ENCODE results near the gene TTF1.

TTF1 gene

DNA sequence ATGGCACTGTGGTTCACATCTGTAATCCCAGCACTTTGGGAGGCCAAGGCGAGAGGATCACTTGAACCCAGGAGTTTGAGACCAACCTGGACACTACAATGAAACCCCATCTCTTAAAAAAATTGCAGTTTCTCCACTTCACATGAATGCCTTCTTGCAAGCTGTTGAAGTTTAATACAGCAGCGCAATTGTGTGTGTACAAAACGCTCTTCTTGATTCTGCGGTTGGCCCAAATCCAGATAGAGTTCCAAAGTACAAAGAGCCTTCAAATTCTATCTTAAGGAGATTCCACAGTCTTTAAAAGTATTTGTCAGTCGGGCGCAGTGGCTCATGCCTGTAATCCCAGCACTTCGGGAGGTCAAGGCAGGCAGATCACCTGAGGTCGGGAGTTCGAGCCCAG, 42.6 kb downstream of the TTF1 start:
- DNase-seq: no peak

GRCh38 chr9:132357764-132358163, 48.9 kb downstream of the TTF1 start:
- DNase-seq: no peak

DNA sequence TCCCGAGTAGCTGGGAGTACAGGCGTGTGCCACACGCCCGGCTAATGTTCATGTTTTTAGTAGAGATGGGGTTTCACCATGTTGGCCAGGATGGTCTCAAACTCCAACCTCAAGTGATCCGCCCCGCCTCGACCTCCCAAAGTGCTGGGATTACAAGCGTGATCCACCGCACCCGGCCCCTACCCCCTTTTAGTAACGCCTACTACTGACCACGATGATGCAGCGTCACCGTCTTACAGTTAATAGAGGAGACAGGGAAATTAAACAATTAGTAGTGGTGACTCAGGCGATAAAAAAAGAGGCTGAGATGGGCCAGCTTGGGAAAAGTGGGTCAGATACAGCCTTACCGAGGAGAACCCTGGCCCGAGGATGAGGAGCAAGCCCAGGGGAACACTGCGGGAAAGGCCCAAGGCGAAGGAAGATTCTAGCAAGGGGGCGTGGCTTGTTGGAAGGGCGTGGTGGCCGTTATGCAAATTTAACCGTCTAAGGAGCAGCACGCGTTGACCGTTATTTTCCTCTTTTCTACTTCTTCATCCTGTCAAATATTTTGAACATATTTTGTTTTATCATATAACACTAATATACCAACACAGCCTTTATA, 50.2 kb downstream of the TTF1 start:
- DNase-seq: no peak

- peak; percentile 95 for DNase-seq
Observed at GRCh38 chr9:132354637-132355355, 51.8 kb downstream of the TTF1 start, which contains the start of gene SETX. TSS of gene SETX (minus strand) at chr9:132354986. CDS start at chr9:132349428, 5,558 bp downstream.

DNA sequence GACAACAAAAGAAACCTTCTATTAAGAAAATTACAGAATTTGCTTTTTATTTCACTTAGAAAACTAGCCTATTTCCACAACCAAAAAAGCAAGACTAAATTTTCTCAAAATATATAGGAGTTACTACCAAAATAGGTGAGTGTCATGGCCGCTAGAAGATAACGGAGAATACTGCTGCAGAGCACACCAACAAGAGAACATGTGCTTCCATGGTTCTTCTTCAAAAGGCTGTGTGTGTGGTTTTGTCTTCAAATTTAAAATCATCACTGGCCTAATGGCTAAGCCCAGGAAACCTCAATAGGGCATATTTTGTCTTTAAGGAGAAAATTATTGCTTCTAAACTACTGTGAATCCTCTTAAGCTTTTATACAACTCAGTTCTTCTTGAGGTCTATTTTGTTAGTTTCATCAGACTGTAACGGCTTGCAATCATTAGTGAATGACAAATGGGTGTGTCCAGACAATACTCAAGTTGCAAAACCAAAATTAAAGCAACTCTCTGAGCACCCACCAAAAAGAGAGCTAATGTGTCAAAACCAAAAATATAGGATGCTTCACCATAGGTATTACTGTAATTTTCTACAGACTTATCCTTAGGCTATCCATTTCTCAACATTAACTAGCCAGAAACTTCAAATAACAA, 55.1 kb downstream of the TTF1 start:
- no peak for DNase-seq

- DNase-seq: no peak
Observed at GRCh38 chr9:132350861-132351315, 55.8 kb downstream of the TTF1 start.

DNA sequence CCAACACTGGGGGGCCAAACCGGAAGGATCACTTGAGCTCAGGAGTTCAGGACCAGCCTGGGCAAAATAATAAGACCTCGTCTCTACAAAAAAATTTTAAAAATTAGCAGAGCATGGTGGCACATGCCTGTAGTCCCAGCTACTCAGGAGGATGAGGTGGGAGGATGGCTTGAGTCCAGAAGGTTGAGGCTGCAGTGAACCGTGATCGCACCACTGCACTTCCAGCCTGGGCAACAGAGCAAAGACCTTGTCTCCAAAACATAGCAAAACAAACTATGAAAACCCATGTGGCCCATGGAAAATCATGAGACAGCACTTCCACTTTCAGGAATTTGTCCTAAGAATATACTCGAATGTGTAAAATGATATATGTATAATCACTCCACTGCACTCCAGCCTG, 58.0 kb downstream of the TTF1 start:
- no peak for DNase-seq

DNA sequence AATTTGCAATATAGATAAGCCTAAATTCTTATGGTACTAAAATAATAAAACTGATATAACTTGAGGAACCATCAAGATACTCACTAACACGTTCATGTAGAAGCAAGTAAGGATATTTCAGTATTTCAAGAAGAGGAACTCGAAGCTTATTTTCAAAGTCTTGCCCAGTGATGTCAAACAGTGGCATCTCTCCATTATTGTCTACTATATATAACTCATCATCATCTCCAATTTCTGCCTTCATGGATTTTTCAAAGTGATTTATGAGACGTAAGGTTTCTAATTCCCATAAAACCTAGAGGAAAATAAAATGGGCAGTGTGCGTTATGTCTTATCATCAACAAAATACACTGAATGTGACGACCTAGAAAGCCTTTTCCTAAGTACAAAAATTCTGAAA, 60.5 kb downstream of the TTF1 start:
- no peak for DNase-seq

DNA sequence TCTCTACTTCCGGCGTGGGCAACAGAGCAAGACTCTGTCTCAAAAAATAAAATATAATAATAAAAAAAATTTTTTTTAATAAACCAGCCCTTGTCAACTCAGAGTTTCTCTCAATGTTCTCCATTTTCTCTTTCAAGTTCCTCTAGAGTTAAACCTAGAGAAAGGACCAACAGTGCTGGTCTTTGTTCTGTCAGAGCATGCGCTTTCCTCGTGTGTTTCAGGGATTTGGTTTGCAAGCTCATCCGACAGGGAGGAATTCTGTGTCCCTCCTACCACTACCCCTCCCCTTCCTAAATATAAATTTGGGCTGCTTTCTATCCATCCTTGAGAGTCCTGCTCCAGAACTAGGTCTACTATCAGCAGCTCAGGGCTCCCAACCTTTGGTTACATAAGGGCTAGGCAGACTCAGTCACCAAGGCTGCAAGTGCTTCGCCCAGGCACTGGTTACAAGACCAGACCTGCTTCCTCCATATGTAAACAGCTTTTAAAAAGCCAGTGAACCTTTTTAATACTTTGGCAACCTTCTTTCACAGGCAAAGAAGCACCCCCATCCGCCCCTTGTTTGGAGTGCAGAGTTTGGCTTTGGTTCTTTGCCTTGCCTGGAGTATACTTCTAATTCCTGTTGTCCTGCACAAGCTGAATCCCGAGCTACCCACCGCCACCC, 65.3 kb downstream of the TTF1 start:
- no peak for DNase-seq

DNA sequence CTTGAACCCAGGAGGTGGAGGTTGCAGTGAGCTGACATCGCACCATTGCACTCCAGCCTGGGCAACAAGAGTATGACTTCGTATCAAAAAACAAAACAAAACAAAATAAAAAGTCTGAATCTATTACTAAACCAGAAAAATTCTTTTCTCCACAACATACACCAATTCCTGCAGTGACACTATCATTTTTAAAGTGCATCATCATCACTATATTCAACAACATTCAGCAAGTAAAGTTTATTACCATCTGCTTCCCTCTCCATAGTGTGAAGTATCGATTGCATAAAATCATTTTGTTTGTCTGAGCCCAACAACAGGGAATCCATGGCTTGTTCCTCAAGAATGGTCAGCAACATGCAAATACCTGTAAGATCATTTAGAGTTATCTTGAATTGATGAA, 72.3 kb downstream of the TTF1 start:
- no peak for DNase-seq

GRCh38 chr9:132333556-132333955, 73.1 kb downstream of the TTF1 start:
- DNase-seq: no peak

DNA sequence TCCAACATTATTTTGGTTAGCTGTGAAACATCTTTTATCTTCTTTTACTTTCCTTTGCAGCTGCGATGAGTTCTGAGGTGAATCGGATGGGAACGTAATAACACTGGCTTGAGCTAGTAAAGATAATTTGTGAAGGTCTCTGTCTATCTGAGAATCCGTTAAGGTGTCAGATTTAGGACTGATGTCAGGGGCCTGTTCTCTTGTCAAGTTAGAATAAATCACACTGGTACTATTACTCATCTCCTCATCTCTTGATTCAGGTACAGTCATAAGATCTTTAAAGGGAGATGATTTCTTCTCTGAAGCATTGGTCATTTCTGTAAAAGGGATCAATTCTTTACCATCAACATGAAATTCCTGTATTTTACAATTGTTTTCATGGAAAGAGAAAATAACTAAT, 78.1 kb downstream of the TTF1 start:
- no peak for DNase-seq

DNA sequence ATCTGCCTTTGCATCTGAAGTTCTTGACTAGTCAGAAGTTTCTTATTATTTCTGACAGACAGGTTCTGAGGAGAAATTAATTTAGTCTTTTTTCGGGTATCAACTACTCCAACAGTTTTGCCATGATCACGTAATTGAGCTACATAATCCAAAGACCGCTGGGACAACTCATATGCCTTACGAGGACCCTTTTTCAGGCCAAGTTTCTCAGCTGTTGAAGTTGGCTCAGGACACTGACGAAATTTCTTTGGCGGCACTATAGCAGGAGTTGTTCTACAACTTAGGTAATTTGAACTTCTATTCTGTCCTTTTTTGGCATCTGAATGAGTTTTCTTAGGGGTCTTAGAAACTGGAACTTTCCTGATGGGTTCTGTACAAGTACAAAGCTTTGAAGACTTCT, 79.1 kb downstream of the TTF1 start:
- DNase-seq: no peak

Data from activated CD4-positive, alpha-beta T cell treated with anti-CD3 and anti-CD28 coated beads, Interleukin-2, amount 50 U/mL, for 1 hour (primary cell).